HepG2 (cell line): ENCODE measurements around the gene BCL2L2. TPM values are rescaled to one million over a fixed set of nuclear protein-coding genes. Genes with fewer than 3 reads are reported as not detected.

Experiments used
- ATAC-seq: fragments of 200-7000 bp; cut with Tn5 transposase; 3 replicates; pipeline ENCODE4 v1.9.1; 2020; ENCODE audit warnings: mild to moderate bottlenecking, moderate library complexity
- BruUV-seq: library from RNA; stranded (reverse); fragments of 400-500 nt; replicated peaks from 2 replicates; lab custom pipeline; 2021; lab: Mats Ljungman, UMichigan
- CTCF ChIA-PET: fragments of 300-600 bp; formaldehyde crosslinking; extraction: SDS; loops from one replicate; lab custom pipeline; 2021; ENCODE audit warnings: low total read pairs, inconsistent platforms, low intra/inter-chr PET ratio; lab: Yijun Ruan, JAX
- POLR2A ChIA-PET: fragments of 350-600 bp; sonication (Branson Sonifier 250); formaldehyde crosslinking; loops from one replicate; lab custom pipeline; 2020; ENCODE audit warnings: antibody characterized with exemption, inconsistent platforms; lab: Yijun Ruan, JAX
- DNase-seq: peaks from one replicate; pipeline ENCODE4 v3.0.0-alpha.2; 2015; ENCODE audit warnings: low spot score
- FAIRE-seq: peaks from 3 replicates; lab custom pipeline; 2011; peaks lifted over from hg19 to GRCh38; lab: Jason Lieb, UNC
- H2AFZ ChIP-seq: one replicate; pipeline ENCODE4 v1.6.1; 2011; ENCODE audit warnings: low read length, inconsistent platforms
- H3K27ac ChIP-seq: fragments of 300-600 bp; 3 replicates; pipeline ENCODE4 v1.8.0; 2011; ENCODE audit warnings: mixed run types, mild to moderate bottlenecking, mixed read lengths, low read length, inconsistent platforms; ENCODE audit not compliant: insufficient read depth; ENCODE audit errors: extremely low read length
- H3K27me3 ChIP-seq, 2 experiments: fragments of 200-600 bp in 1 of 2; 2 replicates in 1 of 2; 3 replicates in 1 of 2; pipeline versions ENCODE4 v1.6.0 to v1.8.0; 2011; ENCODE audit warnings: low read length in 2 of 2, mild to moderate bottlenecking in 2 of 2, moderate library complexity in 2 of 2, inconsistent platforms in 1 of 2; ENCODE audit not compliant: insufficient read depth in 2 of 2, control insufficient read depth in 1 of 2
- H3K36me3 ChIP-seq, 2 experiments: fragments of 200-600 bp in 1 of 2; replicated peaks in 1 of 2; 2 replicates in 1 of 2; 3 replicates in 1 of 2; pipeline versions ENCODE4 v1.5.1 to v1.8.0; 2011; ENCODE audit warnings: low read length in 2 of 2, inconsistent platforms in 1 of 2; ENCODE audit not compliant: insufficient read depth in 2 of 2, control insufficient read depth in 1 of 2
- H3K4me1 ChIP-seq: 2 replicates; pipeline ENCODE4 v1.5.1; 2012; ENCODE audit warnings: low read length, inconsistent platforms; ENCODE audit not compliant: insufficient read depth
- H3K4me2 ChIP-seq: 2 replicates; pipeline ENCODE4 v1.6.0; 2011; ENCODE audit warnings: low read depth, low read length, inconsistent platforms
- H3K4me3 ChIP-seq, 3 experiments: fragments of 200-600 bp in 1 of 3; sonication (generic), shearing (Covaris generic) in 1 of 3; replicated peaks in 1 of 3; 2 replicates each; pipeline ENCODE4 v1.5.1; 2011 to 2016; ENCODE audit warnings: low read length in 3 of 3, inconsistent platforms in 2 of 3, low read depth in 2 of 3, mild to moderate bottlenecking in 2 of 3, control low read depth in 1 of 3, mixed read lengths in 1 of 3; ENCODE audit not compliant: insufficient read depth in 1 of 3
- H3K79me2 ChIP-seq: one replicate; pipeline ENCODE4 v1.6.1; 2011; ENCODE audit warnings: low read length, inconsistent platforms; ENCODE audit not compliant: insufficient read depth
- H3K9ac ChIP-seq: 2 replicates; pipeline ENCODE4 v1.6.0; 2011; ENCODE audit warnings: mild to moderate bottlenecking, low read depth, low read length, inconsistent platforms; ENCODE audit not compliant: insufficient read depth
- H3K9me3 ChIP-seq: 2 replicates; pipeline ENCODE4 v1.5.1; 2012; ENCODE audit warnings: mild to moderate bottlenecking, low read length
- H4K20me1 ChIP-seq: 2 replicates; pipeline ENCODE4 v1.6.0; 2011; ENCODE audit warnings: inconsistent platforms, mild to moderate bottlenecking, low read length, moderate library complexity; ENCODE audit not compliant: insufficient read depth
- ATF7 ChIP-seq, 2 experiments: fragments of 450-650 bp in 1 of 2; sonication (generic) in 1 of 2; formaldehyde crosslinking in 1 of 2; IDR thresholded peaks; 2 replicates each; pipeline versions ENCODE4 v1.4.0 to v1.6.1; 2016 to 2020; ENCODE audit warnings: antibody characterized with exemption in 1 of 2, mild to moderate bottlenecking in 1 of 2, missing genetic modification reagents in 1 of 2
- CREB1 ChIP-seq, 2 experiments: fragments of 450-650 bp in 1 of 2; IDR thresholded peaks; 2 replicates each; pipeline ENCODE4 v1.6.1; 2016 to 2017; ENCODE audit warnings: control low read depth in 1 of 2, mild to moderate bottlenecking in 1 of 2, missing compliant biosample characterization in 1 of 2, missing genetic modification characterization in 1 of 2
- EZH2 ChIP-seq: conservative IDR thresholded peaks from 2 replicates; pipeline ENCODE4 v1.6.1; 2012; ENCODE audit warnings: mild to moderate bottlenecking, low read depth, low read length, moderate library complexity
- HINFP ChIP-seq: sonication (generic); formaldehyde crosslinking; IDR thresholded peaks from 2 replicates; pipeline ENCODE4 v1.4.0; 2020; ENCODE audit warnings: low read depth, mild to moderate bottlenecking, missing genetic modification reagents
- MBNL3 ChIP-seq: fragments of 250-450 bp; sonication (Bioruptor Pico); conservative IDR thresholded peaks from 2 replicates; pipeline ENCODE4 v1.8.0; 2022; ENCODE audit warnings: mild to moderate bottlenecking, inconsistent platforms
- ZNF546 ChIP-seq: sonication (generic); formaldehyde crosslinking; conservative IDR thresholded peaks from 2 replicates; pipeline ENCODE4 v1.8.1; 2023; ENCODE audit warnings: mild to moderate bottlenecking, missing genetic modification reagents
- WGBS: methylation state at CpG from one replicate; pipeline ENCODE4 v1.1.6; 2017; ENCODE audit warnings: low lambda C conversion rate; 5-methylcytosine and 5-hydroxymethylcytosine counted together
- in situ Hi-C: cut with HindIII; loops from 2 replicates; pipeline ENCODE4 v1.10.0; 2017; ENCODE audit warnings: low pct_unique_long_range_greater_than_20kb; ENCODE audit not compliant: extremely low pct_ligation_motif_present
- intact Hi-C: fragments of 100-400 bp; cut with micrococcal nuclease; formaldehyde crosslinking; loops from one replicate; pipeline ENCODE4 v1.10.0; 2022; ENCODE audit not compliant: unreplicated experiment
- polyA plus RNA-seq, 8 experiments: library from polyadenylated mRNA; depleted of rRNA in 3 of 8; stranded (reverse) in 7 of 8; unstranded in 1 of 8; fragments of >200 nt; fragmentation: Illumina TruSeq in 4 of 8; extraction: Trizol in 4 of 8; gene quantifications; 2 replicates each; pipeline versions ENCODE4 v1.2.1 to v1.2.3, GENCODE V29; 2011 to 2016; ENCODE audit warnings: low read depth in 4 of 8, missing spikeins in 1 of 8, mixed read lengths in 1 of 8; ENCODE audit not compliant: insufficient read depth in 1 of 8
- total RNA-seq, 5 experiments: library from RNA; depleted of rRNA; stranded (reverse); fragments of >200 nt; fragmentation: Illumina TruSeq; extraction: Trizol; gene quantifications; 2 replicates each; pipeline ENCODE4 v1.2.3, GENCODE V29; 2016; ENCODE audit warnings: low read depth in 1 of 5
- TF ChIP-seq, protein P1 (sequence below): IDR thresholded peaks from 2 replicates; pipeline ENCODE4 v1.6.1; 2012; ENCODE audit warnings: inconsistent platforms

BCL2L2 gene
- total and polyA plus RNA-seq, 2 of the 13 experiments (the other 11 are each of a cell fraction or from before 2014, with no cell fraction given): 28.1 to 49.8 TPM

- Histone ChIP-seq H3K9me3 (no peaks in the 10 kb centered on the region), H3K27me3 (peaks cover 47 to 95% of the 10 kb centered on the region in 2 experiments), H3K9ac (no peak overlapping the region), H3K4me2 (no peak overlapping the region), H3K27ac (no peak overlapping the region), H3K4me3 (no peak overlapping the region), H4K20me1 (no peaks in the 10 kb centered on the region), H3K36me3 (no peaks in the 10 kb centered on the region), H3K79me2 (no peaks in the 10 kb centered on the region), H2AFZ (no peak overlapping the region), H3K4me1 (peaks cover 27% of the 10 kb centered on the region)
- intact Hi-C loops: no loop called here
- no peak for DNase-seq
- BruUV-seq: no TSS peak
- ChIA-PET CTCF (no interaction called here), POLR2A (no interaction called here)
- TF ChIP-seq CREB1 (IDR thresholded peaks at IDR 0.05): peak; percentile 69
- TF ChIP-seq CREB1 (CRISPR knock-in tag; IDR thresholded peaks at IDR 0.05): no peak
- TF ChIP-seq, protein P1, sequence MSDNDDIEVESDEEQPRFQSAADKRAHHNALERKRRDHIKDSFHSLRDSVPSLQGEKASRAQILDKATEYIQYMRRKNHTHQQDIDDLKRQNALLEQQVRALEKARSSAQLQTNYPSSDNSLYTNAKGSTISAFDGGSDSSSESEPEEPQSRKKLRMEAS: no peak
- no peak for TF ChIP-seq HINFP (CRISPR knock-in tag)
- peak; percentile 67 for TF ChIP-seq ATF7 (IDR thresholded peaks at IDR 0.05)
- TF ChIP-seq ATF7 (CRISPR knock-in tag; IDR thresholded peaks at IDR 0.05): no peak
- TF ChIP-seq ZNF546 (CRISPR knock-in tag): no peak
- no peak for TF ChIP-seq MBNL3 (CRISPR knock-in tag)
- peak; percentile 93 for TF ChIP-seq EZH2
- no peak for ATAC-seq
- WGBS: 7% methylated on average over 6 of the region's 6 CpGs
- no peak for FAIRE-seq
- in situ Hi-C loops: no loop called here
Observed at GRCh38 chr14:23355871-23356435, 49.3 kb downstream of the BCL2L2 start.
